ENCODE results near the gene FBXL5.

GRCh38 chr4:15557786-15558550 lies 97.2 kb downstream of the FBXL5 start:
- TF ChIP-seq POLR2AphosphoS5 (IDR thresholded peaks at IDR 0.05; ENCODE audit: low read depth, low read length) (no peak), POLR2A (IDR thresholded peaks at IDR 0.05; ENCODE audit: low read depth, low read length) (no peak), TAF1 (IDR thresholded peaks at IDR 0.05; ENCODE audit: low read depth, low read length) (no peak), SPI1 (IDR thresholded peaks at IDR 0.05; ENCODE audit: low read depth, low read length) (no peak)
